Suprapubic skin (tissue), 4 donors: ENCODE data around the gene KLHL29. TPM values are rescaled to one million over a fixed set of nuclear protein-coding genes. Genes with fewer than 3 reads are reported as not detected.

Experiments used
- DNase-seq, 2 donors: peaks; one replicate each; pipeline ENCODE4 v3.0.0-alpha.2; 2019; ENCODE audit warnings: low spot score in 2 of 2
- H3K27ac ChIP-seq: fragments of 200-600 bp; sonication (generic); one replicate; pipeline ENCODE4 v1.5.1; 2019
- H3K27me3 ChIP-seq: fragments of 200-600 bp; sonication (generic); one replicate; pipeline ENCODE4 v1.5.1; 2019
- H3K36me3 ChIP-seq: fragments of 200-600 bp; sonication (generic); one replicate; pipeline ENCODE4 v1.5.1; 2019
- H3K4me1 ChIP-seq: fragments of 200-600 bp; sonication (generic); one replicate; pipeline ENCODE4 v1.5.1; 2019
- H3K4me3 ChIP-seq: fragments of 200-600 bp; sonication (generic); one replicate; pipeline ENCODE4 v1.5.1; 2019; ENCODE audit warnings: mild to moderate bottlenecking
- H3K9me3 ChIP-seq: fragments of 200-600 bp; sonication (generic); one replicate; pipeline ENCODE4 v1.5.1; 2019
- CTCF ChIP-seq, 2 donors: fragments of 200-600 bp in 1 of 2; fragments of 450-650 bp in 1 of 2; sonication (generic) in 1 of 2; IDR thresholded peaks; one replicate each; pipeline ENCODE4 v1.5.1; 2016 to 2019; ENCODE audit warnings: antibody characterized with exemption in 2 of 2, mild to moderate bottlenecking in 1 of 2, moderate library complexity in 1 of 2
- EP300 ChIP-seq: sonication (generic); formaldehyde crosslinking; IDR thresholded peaks from one replicate; pipeline ENCODE4 v1.6.1; 2017; ENCODE audit warnings: antibody characterized with exemption
- POLR2A ChIP-seq, 2 donors: fragments of 450-650 bp; IDR thresholded peaks; one replicate each; pipeline ENCODE4 v1.6.1; 2017; ENCODE audit warnings: antibody characterized with exemption in 2 of 2, mild to moderate bottlenecking in 2 of 2, moderate library complexity in 2 of 2
- POLR2AphosphoS5 ChIP-seq, 3 donors: sonication (generic); formaldehyde crosslinking; IDR thresholded peaks; one replicate each; pipeline ENCODE4 v1.6.1; 2017; ENCODE audit warnings: antibody characterized with exemption in 3 of 3
- WGBS: methylation state at CpG from one replicate; pipeline ENCODE4 v1.1.5; 2018; 5-methylcytosine and 5-hydroxymethylcytosine counted together
- total RNA-seq, 4 donors: library from RNA; depleted of rRNA; stranded (reverse); fragments of >200 nt; gene quantifications; one replicate each; pipeline ENCODE4 v1.1.0, GENCODE V29; 2016

KLHL29 gene
- total RNA-seq, 4 donors from 2014 or later, result 17.1 to 30.8 (median 20.7) TPM

GRCh38 chr2:23429036-23429435 is 44.1 kb downstream of the KLHL29 start:
- no peaks in the 10 kb centered on the region for H3K9me3 ChIP-seq
- peaks cover 28% of the 10 kb centered on the region for H3K4me1 ChIP-seq
- WGBS, result 90% methylated on average over 2 of the region's 6 CpGs
- no peaks in the 10 kb centered on the region for H3K36me3 ChIP-seq
- H3K27me3 ChIP-seq, result no peaks in the 10 kb centered on the region
- no peak for DNase-seq
- no peak overlapping the region for H3K27ac ChIP-seq
- no peak overlapping the region for H3K4me3 ChIP-seq
- no peak for TF ChIP-seq POLR2AphosphoS5 (IDR thresholded peaks at IDR 0.05)
- TF ChIP-seq CTCF (IDR thresholded peaks at IDR 0.05), result no peak
- TF ChIP-seq EP300, result no peak
- no peak for TF ChIP-seq POLR2A (IDR thresholded peaks at IDR 0.05)

- 93% methylated on average over 2 of the region's 2 CpGs for WGBS
Measured at GRCh38 chr2:23430263-23430662, 45.3 kb downstream of the KLHL29 start.

DNA sequence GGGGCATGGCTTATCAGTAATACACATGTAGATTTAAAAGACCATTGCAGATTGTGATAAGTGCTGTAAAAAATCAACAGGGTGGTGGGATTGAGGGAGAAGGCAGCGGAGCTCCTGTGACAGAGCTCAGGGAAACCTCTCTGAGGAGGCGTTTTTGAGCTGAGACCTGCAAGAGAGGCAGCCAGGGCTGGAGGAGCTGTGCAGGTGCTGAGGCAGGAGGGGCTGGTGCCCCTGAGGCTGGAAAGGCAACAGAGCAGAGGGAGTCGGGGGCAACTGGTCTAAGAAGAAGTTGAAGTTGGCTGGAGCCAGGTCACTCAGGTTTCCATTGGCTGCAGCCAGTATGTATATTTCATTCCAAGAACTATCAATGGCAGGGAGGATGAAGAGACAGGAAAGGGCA is 47.6 kb downstream of the KLHL29 start:
- no peaks in the 10 kb centered on the region for H3K9me3 ChIP-seq
- TF ChIP-seq EP300 (no peak), CTCF (IDR thresholded peaks at IDR 0.05) (no peak), POLR2AphosphoS5 (IDR thresholded peaks at IDR 0.05) (no peak), POLR2A (IDR thresholded peaks at IDR 0.05) (no peak)
- H3K4me1 ChIP-seq, result peaks cover 8% of the 10 kb centered on the region
- H3K27me3 ChIP-seq, result no peaks in the 10 kb centered on the region
- H3K36me3 ChIP-seq, result no peaks in the 10 kb centered on the region
- H3K4me3 ChIP-seq, result no peak overlapping the region
- no peak overlapping the region for H3K27ac ChIP-seq
- no peak for DNase-seq
- 55% methylated on average over 3 of the region's 3 CpGs for WGBS

More at GRCh38 chr2:23430263-23430662, 45.3 kb downstream of the KLHL29 start:
- no peak for DNase-seq
- H3K27me3 ChIP-seq, result no peaks in the 10 kb centered on the region
- no peak overlapping the region for H3K27ac ChIP-seq
- no peak for TF ChIP-seq POLR2AphosphoS5 (IDR thresholded peaks at IDR 0.05)
- no peak for TF ChIP-seq POLR2A (IDR thresholded peaks at IDR 0.05)
- no peak for TF ChIP-seq CTCF (IDR thresholded peaks at IDR 0.05)
- TF ChIP-seq EP300, result no peak
- H3K9me3 ChIP-seq, result no peaks in the 10 kb centered on the region
- no peak overlapping the region for H3K4me3 ChIP-seq
- H3K36me3 ChIP-seq, result no peaks in the 10 kb centered on the region
- peaks cover 24% of the 10 kb centered on the region for H3K4me1 ChIP-seq

GRCh38 chr2:23433282-23433681 is 48.3 kb downstream of the KLHL29 start:
- Histone ChIP-seq H3K27ac (no peak overlapping the region), H3K4me3 (no peak overlapping the region), H3K4me1 (peaks cover 4% of the 10 kb centered on the region), H3K9me3 (no peaks in the 10 kb centered on the region), H3K27me3 (no peaks in the 10 kb centered on the region), H3K36me3 (no peaks in the 10 kb centered on the region)
- TF ChIP-seq CTCF (IDR thresholded peaks at IDR 0.05) (no peak), POLR2AphosphoS5 (IDR thresholded peaks at IDR 0.05) (no peak), EP300 (no peak)
- WGBS, result 92% methylated on average over 6 of the region's 6 CpGs
- DNase-seq, result peak in 1 of 2 donors; percentile 40

DNA sequence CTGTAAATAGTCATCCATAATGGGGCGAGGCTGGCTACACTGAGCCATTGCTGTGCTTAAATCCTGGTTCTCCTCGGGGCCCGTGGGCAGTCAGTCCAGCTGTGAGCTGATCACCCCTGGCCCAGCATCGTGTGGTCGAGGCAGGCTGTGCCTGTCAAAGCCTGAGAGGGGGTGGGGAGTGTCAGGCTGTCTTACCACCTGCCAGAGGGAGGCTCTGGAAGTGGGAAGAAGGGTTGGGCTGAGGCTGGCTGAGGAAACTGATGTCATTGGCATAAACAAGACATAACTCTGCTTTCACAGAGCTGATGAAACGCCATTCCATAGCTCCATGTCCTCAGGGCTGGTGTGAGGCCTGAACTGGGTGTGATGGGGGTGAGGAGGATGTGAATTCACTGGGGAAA is 49.7 kb downstream of the KLHL29 start:
- peak in 1 of 2 donors; percentile 31 for DNase-seq
- 59% methylated on average over 5 of the region's 6 CpGs for WGBS
- TF ChIP-seq EP300 (no peak), POLR2A (IDR thresholded peaks at IDR 0.05) (no peak), POLR2AphosphoS5 (IDR thresholded peaks at IDR 0.05) (no peak), CTCF (IDR thresholded peaks at IDR 0.05) (no peak)

More for the DNA sequence above, 49.7 kb downstream of the KLHL29 start:
- H3K27ac ChIP-seq, result no peak overlapping the region
- H3K4me3 ChIP-seq, result no peak overlapping the region
- peaks cover 4% of the 10 kb centered on the region for H3K4me1 ChIP-seq
- no peaks in the 10 kb centered on the region for H3K27me3 ChIP-seq
- no peaks in the 10 kb centered on the region for H3K9me3 ChIP-seq
- no peaks in the 10 kb centered on the region for H3K36me3 ChIP-seq
